GM18498 (cell line): ENCODE results near the gene ECEL1.
"Not testable (repeated sequence)": the region's sequence is repeated elsewhere in the genome, so short reads cannot be mapped to it uniquely, and the experiment has no call there.

ENCODE experiments used
- ATAC-seq: cut with Tn5 transposase; IDR thresholded peaks from one replicate; pipeline ENCODE4 v1.9.1; 2021; ENCODE audit warnings: mild to moderate bottlenecking, moderate library complexity; ENCODE audit not compliant: unreplicated experiment

The ECEL1 gene

GRCh38 chr2:232460171-232460570 is 27.5 kb downstream of the ECEL1 start:
- ATAC-seq, result no peak

- ATAC-seq, result no peak
Measured at GRCh38 chr2:232459419-232460035, 28.1 kb downstream of the ECEL1 start.

- ATAC-seq, result no peak
Measured at GRCh38 chr2:232458661-232459418, 28.8 kb downstream of the ECEL1 start.

- ATAC-seq, result no peak
Measured at GRCh38 chr2:232458051-232458660, 29.5 kb downstream of the ECEL1 start.

GRCh38 chr2:232457121-232458011 is 30.3 kb downstream of the ECEL1 start:
- no peak for ATAC-seq

GRCh38 chr2:232456296-232457120 is 31.1 kb downstream of the ECEL1 start:
- no peak for ATAC-seq

- ATAC-seq, result no peak
Measured at GRCh38 chr2:232455426-232456255, 32.0 kb downstream of the ECEL1 start, which contains the start of gene ALPI. TSS of gene ALPI (plus strand) at chr2:232456153. CDS start at chr2:232456200, 47 bp downstream.

GRCh38 chr2:232454630-232455029 is 33.0 kb downstream of the ECEL1 start:
- ATAC-seq, result no peak

GRCh38 chr2:232451645-232452044 is 36.0 kb downstream of the ECEL1 start:
- ATAC-seq, result not testable (repeated sequence)

GRCh38 chr2:232449964-232450363 is 37.7 kb downstream of the ECEL1 start:
- ATAC-seq, result no peak

GRCh38 chr2:232448304-232448690 is 39.3 kb downstream of the ECEL1 start:
- ATAC-seq, result no peak

GRCh38 chr2:232447638-232448303 is 39.9 kb downstream of the ECEL1 start:
- no peak for ATAC-seq

- no peak for ATAC-seq
Measured at GRCh38 chr2:232447091-232447620, 40.5 kb downstream of the ECEL1 start.

GRCh38 chr2:232446266-232446777 is 41.3 kb downstream of the ECEL1 start:
- not testable (repeated sequence) for ATAC-seq

GRCh38 chr2:232445149-232445885 is 42.3 kb downstream of the ECEL1 start:
- not testable (repeated sequence) for ATAC-seq

- ATAC-seq, result no peak
Measured at GRCh38 chr2:232444409-232445148, 43.1 kb downstream of the ECEL1 start.
